A673 (cell line): ENCODE data around the gene SF3B6. TPM values are rescaled to one million over a fixed set of nuclear protein-coding genes. Genes with fewer than 3 reads are reported as not detected.
"Not testable (repeated sequence)": the region's sequence is repeated elsewhere in the genome, so short reads cannot be mapped to it uniquely, and the experiment has no call there.

Source experiments
- BruUV-seq: library from RNA; stranded (reverse); fragments of 400-500 nt; replicated peaks from 2 replicates; lab custom pipeline; 2021; lab: Mats Ljungman, UMichigan
- CTCF ChIA-PET: fragments of 300-600 bp; sonication (Branson Sonifier 250); formaldehyde crosslinking; loops from one replicate; lab custom pipeline; 2022; ENCODE audit warnings: antibody characterized with exemption; lab: Charles Lee
- POLR2A ChIA-PET: fragments of 300-600 bp; sonication (Branson Sonifier 250); formaldehyde crosslinking; loops from one replicate; lab custom pipeline; 2022; ENCODE audit warnings: antibody characterized with exemption; ENCODE audit not compliant: low non-redundant PET; lab: Charles Lee
- DNase-seq: peaks from one replicate; pipeline ENCODE4 v3.0.0-alpha.2; 2015; ENCODE audit warnings: low spot score
- H3K27ac ChIP-seq: fragments of 200-600 bp; sonication (generic); 2 replicates; pipeline ENCODE4 v1.5.1; 2016; ENCODE audit warnings: mixed run types, low read depth, mild to moderate bottlenecking, mixed read lengths, antibody characterized with exemption, low read length; ENCODE audit not compliant: poor library complexity, severe bottlenecking
- H3K27me3 ChIP-seq: fragments of 200-600 bp; sonication (generic); replicated peaks from 2 replicates; pipeline ENCODE4 v1.6.1; 2017; ENCODE audit warnings: mixed run types, low read depth, mild to moderate bottlenecking, mixed read lengths, antibody characterized with exemption, low read length; ENCODE audit not compliant: insufficient read depth, poor library complexity
- H3K36me3 ChIP-seq: fragments of 200-600 bp; sonication (generic); 2 replicates; pipeline ENCODE4 v1.6.1; 2016; ENCODE audit warnings: mixed run types, mild to moderate bottlenecking, mixed read lengths, antibody characterized with exemption, low read length; ENCODE audit not compliant: insufficient read depth, poor library complexity, severe bottlenecking
- H3K4me1 ChIP-seq: fragments of 200-600 bp; sonication (generic); 2 replicates; pipeline ENCODE4 v1.6.1; 2017; ENCODE audit warnings: mixed run types, mild to moderate bottlenecking, mixed read lengths, antibody characterized with exemption, low read length; ENCODE audit not compliant: insufficient read depth, poor library complexity, severe bottlenecking
- H3K4me3 ChIP-seq: fragments of 200-600 bp; sonication (generic); 2 replicates; pipeline ENCODE4 v1.5.1; 2016; ENCODE audit warnings: low read depth, mixed run types, mild to moderate bottlenecking, mixed read lengths, low read length; ENCODE audit not compliant: poor library complexity, severe bottlenecking
- H3K9me3 ChIP-seq: fragments of 200-600 bp; sonication (generic); 2 replicates; pipeline ENCODE4 v1.6.1; 2016; ENCODE audit warnings: mixed run types, low read depth, mild to moderate bottlenecking, mixed read lengths, antibody characterized with exemption, low read length; ENCODE audit not compliant: poor library complexity, severe bottlenecking
- CTCF ChIP-seq: fragments of 300-800, 200-600 bp; sonication (generic); conservative IDR thresholded peaks from 2 replicates; pipeline ENCODE4 v1.5.1; 2017; ENCODE audit warnings: low read depth, mild to moderate bottlenecking, antibody characterized with exemption, low read length, moderate library complexity, mixed read lengths
- EZH2 ChIP-seq: fragments of 200-600 bp; sonication (generic); IDR thresholded peaks from 2 replicates; pipeline ENCODE4 v1.6.1; 2017; ENCODE audit warnings: borderline replicate concordance, low read depth, mild to moderate bottlenecking, mixed read lengths, antibody characterized with exemption, low read length; ENCODE audit not compliant: poor library complexity, severe bottlenecking
- intact Hi-C: fragments of 100-400 bp; cut with micrococcal nuclease; formaldehyde crosslinking; loops from one replicate; pipeline ENCODE4 v1.10.0; 2022; ENCODE audit not compliant: unreplicated experiment
- total RNA-seq: library from RNA; stranded (reverse); gene quantifications from 2 replicates; pipeline ENCODE4 v1.2.3, GENCODE V29; 2021

The SF3B6 gene
- total RNA-seq, 1 experiment from 2014 or later: 130 TPM

GRCh38 chr2:24115057-24115456, 38.9 kb upstream of the SF3B6 start:
- Histone ChIP-seq H3K36me3 (no peaks in the 10 kb centered on the region), H3K9me3 (no peaks in the 10 kb centered on the region), H3K27ac (no peak overlapping the region), H3K4me1 (no peaks in the 10 kb centered on the region), H3K27me3 (no peaks in the 10 kb centered on the region), H3K4me3 (no peak overlapping the region)
- POLR2A ChIA-PET: no interaction called here
- DNase-seq: no peak
- CTCF ChIA-PET: no interaction called here
- no TSS peak for BruUV-seq
- intact Hi-C loops: no loop called here
- TF ChIP-seq EZH2 (no peak), CTCF (no peak)

GRCh38 chr2:24111407-24111901, 35.3 kb upstream of the SF3B6 start:
- no TSS peak for BruUV-seq
- no peak overlapping the region for H3K27ac ChIP-seq
- no peaks in the 10 kb centered on the region for H3K27me3 ChIP-seq
- TF ChIP-seq EZH2 (no peak), CTCF (no peak)
- no peak for DNase-seq
- intact Hi-C loops: no loop called here
- no peaks in the 10 kb centered on the region for H3K4me1 ChIP-seq
- no peak overlapping the region for H3K4me3 ChIP-seq
- H3K9me3 ChIP-seq: no peaks in the 10 kb centered on the region
- no peaks in the 10 kb centered on the region for H3K36me3 ChIP-seq
- CTCF ChIA-PET: no interaction called here
- POLR2A ChIA-PET: no interaction called here

- H3K36me3 ChIP-seq: no peaks in the 10 kb centered on the region
- no peak for TF ChIP-seq CTCF
- no TSS peak for BruUV-seq
- ChIA-PET POLR2A (no interaction called here), CTCF (no interaction called here)
- intact Hi-C loops: no loop called here
- no peak overlapping the region for H3K4me3 ChIP-seq
- H3K27ac ChIP-seq: no peak overlapping the region
- no peaks in the 10 kb centered on the region for H3K4me1 ChIP-seq
- DNase-seq: no peak
- no peaks in the 10 kb centered on the region for H3K9me3 ChIP-seq
- no peaks in the 10 kb centered on the region for H3K27me3 ChIP-seq
These were observed 34.7 kb upstream of the SF3B6 start for GRCh38 chr2:24110660-24111303.

GRCh38 chr2:24109431-24109830, 33.3 kb upstream of the SF3B6 start:
- H3K36me3 ChIP-seq, intact Hi-C loops, BruUV-seq, H3K27me3 ChIP-seq, H3K27ac ChIP-seq, DNase-seq, H3K4me3 ChIP-seq, CTCF ChIA-PET, H3K9me3 ChIP-seq, H3K4me1 ChIP-seq: not testable (repeated sequence)
- POLR2A ChIA-PET: interaction anchor here (0.6 kb wide), 1 partner anchor 50 kb away, joined by 5 read pairs; no protein-coding TSS in a partner anchor
